GM23338 (cell line): ENCODE measurements around the gene ACVRL1. TPM values are rescaled to one million over a fixed set of nuclear protein-coding genes. Genes with fewer than 3 reads are reported as not detected.

Source experiments
- ATAC-seq: fragments of 200-7000 bp; cut with Tn5 transposase; 3 replicates; pipeline ENCODE4 v1.9.1; 2020
- DNase-seq: peaks from one replicate; pipeline ENCODE4 v3.0.0-alpha.2; 2015; ENCODE audit warnings: low spot score
- H2AFZ ChIP-seq: fragments of 200-600 bp; sonication (generic); 2 replicates; pipeline ENCODE4 v1.8.0; 2016; ENCODE audit warnings: antibody characterized with exemption, mild to moderate bottlenecking, moderate library complexity
- H3F3A ChIP-seq: fragments of 200-600 bp; sonication (generic); replicated peaks from 2 replicates; pipeline ENCODE4 v1.8.0; 2017; ENCODE audit warnings: antibody characterized with exemption, mixed run types, low read depth
- H3K27ac ChIP-seq: fragments of 200-600 bp; sonication (generic); 2 replicates; pipeline ENCODE4 v1.6.1; 2016; ENCODE audit warnings: low read depth
- H3K27me3 ChIP-seq: fragments of 200-600 bp; sonication (generic); 2 replicates; pipeline ENCODE4 v1.8.0; 2016; ENCODE audit warnings: mild to moderate bottlenecking, mixed run types, moderate library complexity; ENCODE audit not compliant: insufficient read depth
- H3K36me3 ChIP-seq: fragments of 200-600 bp; sonication (generic); 2 replicates; pipeline ENCODE4 v1.8.0; 2016; ENCODE audit warnings: mild to moderate bottlenecking; ENCODE audit not compliant: insufficient read depth
- H3K4me1 ChIP-seq: fragments of 200-600 bp; sonication (generic); 2 replicates; pipeline ENCODE4 v1.8.0; 2016; ENCODE audit warnings: mild to moderate bottlenecking, moderate library complexity; ENCODE audit not compliant: insufficient read depth
- H3K4me2 ChIP-seq: fragments of 200-600 bp; sonication (generic); 2 replicates; pipeline ENCODE4 v1.7.1; 2017; ENCODE audit warnings: mixed run types
- H3K4me3 ChIP-seq: fragments of 200-600 bp; sonication (generic); 2 replicates; pipeline ENCODE4 v1.6.1; 2016; ENCODE audit warnings: mixed run types
- H3K79me2 ChIP-seq: fragments of 200-600 bp; sonication (generic); replicated peaks from 2 replicates; pipeline ENCODE4 v1.8.0; 2017; ENCODE audit warnings: mild to moderate bottlenecking; ENCODE audit not compliant: insufficient read depth
- H3K9me2 ChIP-seq: fragments of 200-600 bp; sonication (generic); 2 replicates; pipeline ENCODE4 v1.8.0; 2017; ENCODE audit not compliant: insufficient read depth
- H4K20me1 ChIP-seq: fragments of 200-600 bp; sonication (generic); replicated peaks from 2 replicates; pipeline ENCODE4 v1.8.0; 2017; ENCODE audit warnings: mild to moderate bottlenecking; ENCODE audit not compliant: insufficient read depth
- H3K27ac Mint-ChIP-seq: 2 replicates; pipeline ENCODE4 v1.8.0; 2020; ENCODE audit warnings: inconsistent platforms, mild to moderate bottlenecking, moderate library complexity, mixed read lengths
- H3K27me3 Mint-ChIP-seq: 3 replicates; pipeline ENCODE4 v1.8.0; 2022; ENCODE audit warnings: low read depth, mild to moderate bottlenecking, moderate library complexity, mixed read lengths, inconsistent platforms; ENCODE audit not compliant: insufficient read depth, poor library complexity
- H3K36me3 Mint-ChIP-seq: 3 replicates; pipeline ENCODE4 v1.8.0; 2021; ENCODE audit warnings: low read depth, mild to moderate bottlenecking, inconsistent platforms, moderate library complexity, mixed read lengths
- H3K4me1 Mint-ChIP-seq: 3 replicates; pipeline ENCODE4 v1.8.0; 2020; ENCODE audit warnings: mild to moderate bottlenecking, inconsistent platforms, mixed read lengths
- H3K4me3 Mint-ChIP-seq: 3 replicates; pipeline ENCODE4 v1.8.0; 2021; ENCODE audit warnings: moderate library complexity, mild to moderate bottlenecking, inconsistent platforms, mixed read lengths
- H3K9me3 Mint-ChIP-seq: 3 replicates; pipeline ENCODE4 v1.8.0; 2020; ENCODE audit warnings: moderate library complexity, mild to moderate bottlenecking, inconsistent platforms, mixed read lengths
- CTCF ChIP-seq, 2 experiments: fragments of 200-600 bp in 1 of 2; sonication (generic) in 1 of 2; conservative IDR thresholded peaks; 2 replicates each; pipeline versions ENCODE4 v1.5.1 to v1.6.1; 2016 to 2017; ENCODE audit warnings: antibody characterized with exemption in 2 of 2, low read depth in 2 of 2, mild to moderate bottlenecking in 2 of 2, moderate library complexity in 1 of 2
- ETS1 ChIP-seq: IDR thresholded peaks from 2 replicates; pipeline ENCODE4 v1.6.1; 2016; ENCODE audit warnings: antibody characterized with exemption
- ZNF462 ChIP-seq: fragments of 250-450 bp; sonication (Bioruptor Pico); IDR thresholded peaks from 2 replicates; pipeline ENCODE4 v1.5.0; 2020; ENCODE audit warnings: mild to moderate bottlenecking, moderate library complexity
- polyA plus RNA-seq: library from polyadenylated mRNA; unstranded; fragments of >200 nt; fragmentation: Nextera tagmentation; extraction: Ambion mirVana; gene quantifications from 2 replicates; pipeline ENCODE4 v1.2.1, GENCODE V29; 2016
- total RNA-seq: library from RNA; depleted of rRNA; stranded (reverse); fragments of >200 nt; shearing (Covaris generic); gene quantifications from 2 replicates; pipeline ENCODE4 v1.2.3, GENCODE V29; 2014

Gene ACVRL1
- total and polyA plus RNA-seq, 2 experiments from 2014 or later = 0.28 TPM; not detected in 1

GRCh38 chr12:51917041-51917590 lies 9.8 kb downstream of the ACVRL1 start (continued):
- no peak for TF ChIP-seq ZNF462 (CRISPR knock-in tag)

GRCh38 chr12:51917746-51918453 lies 10.6 kb downstream of the ACVRL1 start:
- H3K9me3 Mint-ChIP-seq = peaks cover under 1% of the 10 kb centered on the region; the same call in 1 of the 3 replicates
- peaks cover 29% of the 10 kb centered on the region for H3K4me1 Mint-ChIP-seq
- H3K4me3 Mint-ChIP-seq = no peak overlapping the region
- H3K36me3 ChIP-seq = no peaks in the 10 kb centered on the region; the same call in 1 of the 2 replicates
- no peaks in the 10 kb centered on the region for H3K79me2 ChIP-seq
- TF ChIP-seq CTCF (conservative IDR thresholded peaks at IDR 0.05; ENCODE audit: low read depth in 2 of 2) (no peak), ETS1 (no peak)
- DNase-seq (no peak), ATAC-seq (no peak)
- H3K4me3 ChIP-seq = no peak overlapping the region
- H3K9me2 ChIP-seq = no peaks in the 10 kb centered on the region
- peak overlapping the region; percentile 52; the same call in 1 of the 2 replicates for H2AFZ ChIP-seq
- H3K27me3 Mint-ChIP-seq = peaks cover 14% of the 10 kb centered on the region
- H3K36me3 Mint-ChIP-seq = no peaks in the 10 kb centered on the region
- H3K4me2 ChIP-seq = no peak overlapping the region
- peaks cover 7% of the 10 kb centered on the region; the same call in 1 of the 2 replicates for H3K4me1 ChIP-seq
- H4K20me1 ChIP-seq = no peaks in the 10 kb centered on the region
- H3F3A ChIP-seq = no peaks in the 10 kb centered on the region
- no peak overlapping the region for H3K27ac ChIP-seq
- no peak overlapping the region for H3K27ac Mint-ChIP-seq
- H3K27me3 ChIP-seq = no peaks in the 10 kb centered on the region
